Lower lobe of right lung (tissue), 2 donors: ENCODE measurements around the gene TXNDC11. TPM values are rescaled to one million over a fixed set of nuclear protein-coding genes. Genes with fewer than 3 reads are reported as not detected.

Source experiments
- ATAC-seq, 2 donors: fragments of 200-7000 bp; cut with Tn5 transposase; one replicate each; pipeline ENCODE4 v1.9.1; 2020 to 2022; ENCODE audit warnings: mild to moderate bottlenecking in 2 of 2, moderate library complexity in 2 of 2
- DNase-seq: peaks from one replicate; pipeline ENCODE4 v3.0.0-alpha.2; 2020
- H3K27ac ChIP-seq: fragments of 200-600 bp; one replicate; pipeline ENCODE4 v1.8.0; 2022
- H3K27me3 ChIP-seq: fragments of 200-600 bp; one replicate; pipeline ENCODE4 v1.8.0; 2022; ENCODE audit warnings: low read depth
- H3K36me3 ChIP-seq: fragments of 200-600 bp; one replicate; pipeline ENCODE4 v1.8.0; 2022; ENCODE audit warnings: mild to moderate bottlenecking
- H3K4me1 ChIP-seq: fragments of 200-600 bp; one replicate; pipeline ENCODE4 v1.8.0; 2022
- H3K4me3 ChIP-seq: fragments of 200-600 bp; one replicate; pipeline ENCODE4 v1.8.0; 2022; ENCODE audit warnings: mild to moderate bottlenecking
- H3K9me3 ChIP-seq: fragments of 200-600 bp; one replicate; pipeline ENCODE4 v1.8.0; 2022
- CTCF ChIP-seq: fragments of 200-600 bp; IDR thresholded peaks from one replicate; pipeline ENCODE4 v1.8.0; 2022; ENCODE audit warnings: antibody characterized with exemption, mild to moderate bottlenecking
- intact Hi-C: fragments of 100-400 bp; cut with DNase I; formaldehyde crosslinking; loops from one replicate; pipeline ENCODE4 v1.11.0; 2022
- total RNA-seq: library from RNA; stranded (reverse); fragmentation: NEBNext Ultra II Directional; extraction: Animal tissue kit (Norgen Biotek cat#: 25700); gene quantifications from one replicate; pipeline ENCODE4 v1.2.1, GENCODE V29; 2021
- donor health status: DM: no; HTN: yes; CAD: no; lungs with severe emphysema.

Gene TXNDC11
- total RNA-seq, 1 donor from 2014 or later: 88.2 TPM

GRCh38 chr16:11717811-11718210 lies 24.8 kb downstream of the TXNDC11 start:
- no peak for DNase-seq
- Histone ChIP-seq H3K4me3 (no peak overlapping the region), H3K9me3 (no peaks in the 10 kb centered on the region), H3K27ac (peak overlapping the region; percentile 6), H3K27me3 (no peaks in the 10 kb centered on the region), H3K36me3 (peaks cover 88% of the 10 kb centered on the region), H3K4me1 (peaks cover 40% of the 10 kb centered on the region)
- no peak for ATAC-seq
- no peak for TF ChIP-seq CTCF
- intact Hi-C loops: loop anchor here (10.0 kb wide), 1 partner anchor 313 kb away; no protein-coding TSS in a partner anchor

GRCh38 chr16:11716336-11716735 lies 26.3 kb downstream of the TXNDC11 start:
- Histone ChIP-seq H3K27ac (peak overlapping the region; percentile 14), H3K4me3 (no peak overlapping the region), H3K4me1 (peaks cover 33% of the 10 kb centered on the region), H3K36me3 (peaks cover 85% of the 10 kb centered on the region), H3K27me3 (no peaks in the 10 kb centered on the region), H3K9me3 (no peaks in the 10 kb centered on the region)
- ATAC-seq (no peak), DNase-seq (no peak)
- intact Hi-C loops: loop anchor here (10.0 kb wide), 1 partner anchor 312 kb away; no protein-coding TSS in a partner anchor
- TF ChIP-seq CTCF: no peak

- intact Hi-C loops: loop anchor here (10.0 kb wide), 1 partner anchor 311 kb away; no protein-coding TSS in a partner anchor
- peaks cover 84% of the 10 kb centered on the region for H3K36me3 ChIP-seq
Measured at GRCh38 chr16:11715246-11715947, 27.3 kb downstream of the TXNDC11 start.

GRCh38 chr16:11712122-11712521 lies 30.5 kb downstream of the TXNDC11 start:
- intact Hi-C loops: loop anchor here (10.0 kb wide), 1 partner anchor 307 kb away; no protein-coding TSS in a partner anchor
- no peaks in the 10 kb centered on the region for H3K27me3 ChIP-seq
- H3K36me3 ChIP-seq: peaks cover 79% of the 10 kb centered on the region
- H3K9me3 ChIP-seq: no peaks in the 10 kb centered on the region
- no peak for ATAC-seq
- H3K4me3 ChIP-seq: no peak overlapping the region
- H3K27ac ChIP-seq: no peak overlapping the region
- H3K4me1 ChIP-seq: peaks cover 21% of the 10 kb centered on the region
- no peak for DNase-seq
- no peak for TF ChIP-seq CTCF

More at GRCh38 chr16:11715246-11715947, 27.3 kb downstream of the TXNDC11 start:
- TF ChIP-seq CTCF: no peak
- peaks cover 31% of the 10 kb centered on the region for H3K4me1 ChIP-seq
- no peak overlapping the region for H3K4me3 ChIP-seq
- no peak for ATAC-seq
- DNase-seq: no peak
- no peak overlapping the region for H3K27ac ChIP-seq
- no peaks in the 10 kb centered on the region for H3K27me3 ChIP-seq
- no peaks in the 10 kb centered on the region for H3K9me3 ChIP-seq

GRCh38 chr16:11711662-11712061 lies 31.0 kb downstream of the TXNDC11 start:
- peak; percentile 74 to 80 for ATAC-seq
- intact Hi-C loops: loop anchor here (10.0 kb wide), 1 partner anchor 307 kb away; no protein-coding TSS in a partner anchor

More at GRCh38 chr16:11711662-11712061, 31.0 kb downstream of the TXNDC11 start:
- Histone ChIP-seq H3K4me3 (no peak overlapping the region), H3K36me3 (peaks cover 83% of the 10 kb centered on the region), H3K27me3 (no peaks in the 10 kb centered on the region), H3K9me3 (no peaks in the 10 kb centered on the region), H3K27ac (no peak overlapping the region), H3K4me1 (peaks cover 17% of the 10 kb centered on the region)
- no peak for DNase-seq
- no peak for TF ChIP-seq CTCF
